HCT116 (cell line): Measurements from ENCODE around the gene NID2. TPM values are rescaled to one million over a fixed set of nuclear protein-coding genes. Genes with fewer than 3 reads are reported as not detected.

Experiments
- ATAC-seq: fragments of 200-7000 bp; cut with Tn5 transposase; 2 replicates; pipeline ENCODE4 v1.9.1; 2020; ENCODE audit warnings: mild to moderate bottlenecking, moderate library complexity
- BruUV-seq: library from RNA; stranded (reverse); fragments of 400-500 nt; replicated peaks from 2 replicates; lab custom pipeline; 2021; lab: Mats Ljungman, UMichigan
- CTCF ChIA-PET: fragments of 300-600 bp; sonication (Branson Sonifier 250); formaldehyde crosslinking; loops from one replicate; lab custom pipeline; 2021; ENCODE audit warnings: antibody characterized with exemption; lab: Charles Lee
- POLR2A ChIA-PET: fragments of 300-600, 350-600 bp; sonication (Branson Sonifier 250); formaldehyde crosslinking; loops from one replicate; lab custom pipeline; 2021; ENCODE audit warnings: antibody characterized with exemption; lab: Charles Lee
- RAD21 ChIA-PET, 2 experiments: fragments of 300-600 bp; sonication (Branson Sonifier 250); formaldehyde crosslinking; loops; one replicate each; lab custom pipeline; 2023; ENCODE audit warnings: low total read pairs in 2 of 2; ENCODE audit not compliant: uncharacterized antibody in 2 of 2, unreplicated experiment in 2 of 2, low non-redundant PET in 1 of 2; lab: Charles Lee
- DNase-seq: peaks from one replicate; pipeline ENCODE4 v3.0.0-alpha.2; 2010; ENCODE audit warnings: low read depth, low spot score
- H2AFZ ChIP-seq: fragments of 200-600 bp; shearing (Covaris generic), sonication (generic); 2 replicates; pipeline ENCODE4 v1.6.1; 2017; ENCODE audit warnings: low read depth, mixed run types, mixed read lengths, antibody characterized with exemption, low read length; ENCODE audit not compliant: poor library complexity, severe bottlenecking
- H3K27ac ChIP-seq: 2 replicates; pipeline ENCODE4 v1.5.1; 2012; ENCODE audit warnings: low read depth, low read length
- H3K27me3 ChIP-seq: fragments of 200-600 bp; sonication (generic); 2 replicates; pipeline ENCODE4 v1.6.1; 2016; ENCODE audit warnings: mixed run types, low read length, mixed read lengths; ENCODE audit not compliant: insufficient read depth
- H3K36me3 ChIP-seq, 2 experiments: fragments of 200-500 bp in 1 of 2; fragments of 200-600 bp in 1 of 2; sonication (Bioruptor generic) in 1 of 2; sonication (generic) in 1 of 2; 2 replicates each; pipeline versions ENCODE4 v1.5.1 to v1.6.1; 2014 to 2016; ENCODE audit warnings: low read length in 2 of 2, inconsistent platforms in 1 of 2, mixed read lengths in 1 of 2, mixed run types in 1 of 2; ENCODE audit not compliant: insufficient read depth in 2 of 2, control insufficient read depth in 1 of 2
- H3K4me1 ChIP-seq, 2 experiments: fragments of 200-600 bp in 1 of 2; sonication (generic) in 1 of 2; 2 replicates each; pipeline versions ENCODE4 v1.5.1 to v1.6.1; 2012 to 2017; ENCODE audit warnings: low read length in 2 of 2, inconsistent platforms in 1 of 2, mild to moderate bottlenecking in 1 of 2, mixed read lengths in 1 of 2, mixed run types in 1 of 2, moderate library complexity in 1 of 2; ENCODE audit not compliant: insufficient read depth in 2 of 2, control insufficient read depth in 1 of 2
- H3K4me2 ChIP-seq: fragments of 200-600 bp; sonication (generic); 2 replicates; pipeline ENCODE4 v1.6.1; 2017; ENCODE audit warnings: mixed run types, low read length, mixed read lengths
- H3K4me3 ChIP-seq, 2 experiments: fragments of 200-600 bp in 1 of 2; sonication (generic) in 1 of 2; replicated peaks in 1 of 2; 2 replicates each; pipeline ENCODE4 v1.5.1; 2011 to 2016; ENCODE audit warnings: low read length in 2 of 2, control low read depth in 1 of 2, low read depth in 1 of 2, mild to moderate bottlenecking in 1 of 2, mixed read lengths in 1 of 2, mixed run types in 1 of 2
- H3K79me2 ChIP-seq: fragments of 200-600 bp; sonication (generic); 2 replicates; pipeline ENCODE4 v1.6.1; 2017; ENCODE audit warnings: mild to moderate bottlenecking, mixed run types, low read length, moderate library complexity, mixed read lengths; ENCODE audit not compliant: insufficient read depth
- H3K9ac ChIP-seq: fragments of 200-600 bp; sonication (generic); 2 replicates; pipeline ENCODE4 v1.6.1; 2016; ENCODE audit warnings: low read length, mixed read lengths
- H3K9me2 ChIP-seq: fragments of 200-600 bp; sonication (generic), shearing (Covaris generic); 2 replicates; pipeline ENCODE4 v1.6.1; 2017; ENCODE audit warnings: mixed run types, mild to moderate bottlenecking, moderate library complexity; ENCODE audit not compliant: insufficient read depth
- H3K9me3 ChIP-seq, 2 experiments: fragments of 200-500 bp in 1 of 2; fragments of 200-600 bp in 1 of 2; sonication (Bioruptor generic) in 1 of 2; sonication (generic) in 1 of 2; 2 replicates each; pipeline ENCODE4 v1.6.1; 2014 to 2017; ENCODE audit warnings: low read length in 2 of 2, mixed read lengths in 2 of 2, inconsistent platforms in 1 of 2, low read depth in 1 of 2, mild to moderate bottlenecking in 1 of 2, mixed run types in 1 of 2, moderate library complexity in 1 of 2; ENCODE audit not compliant: control insufficient read depth in 1 of 2, insufficient read depth in 1 of 2
- H4K20me1 ChIP-seq: fragments of 200-600 bp; sonication (generic), shearing (Covaris generic); 2 replicates; pipeline ENCODE4 v1.6.1; 2017; ENCODE audit warnings: mixed run types, mild to moderate bottlenecking, moderate library complexity; ENCODE audit not compliant: insufficient read depth
- ATF3 ChIP-seq: IDR thresholded peaks from 2 replicates; pipeline ENCODE4 v1.6.1; 2012
- CTCF ChIP-seq, 3 experiments: fragments of 200-600 bp in 1 of 3; sonication (generic) in 1 of 3; IDR thresholded peaks in 2 of 3; conservative IDR thresholded peaks in 1 of 3; 2 replicates each; pipeline ENCODE4 v1.5.1; 2012 to 2017; ENCODE audit warnings: low read depth in 2 of 3, low read length in 2 of 3, antibody characterized with exemption in 1 of 3, borderline replicate concordance in 1 of 3, control low read depth in 1 of 3, mild to moderate bottlenecking in 1 of 3, mixed read lengths in 1 of 3, mixed run types in 1 of 3, moderate library complexity in 1 of 3; ENCODE audit not compliant: insufficient read depth in 1 of 3
- ELF1 ChIP-seq: IDR thresholded peaks from 2 replicates; pipeline ENCODE4 v1.6.1; 2012; ENCODE audit warnings: low read depth, borderline replicate concordance
- FOSL1 ChIP-seq: IDR thresholded peaks from 2 replicates; pipeline ENCODE4 v1.6.1; 2012; ENCODE audit warnings: low read depth
- MAX ChIP-seq: IDR thresholded peaks from 2 replicates; pipeline ENCODE4 v1.6.1; 2012
- POLR2A ChIP-seq: IDR thresholded peaks from 2 replicates; pipeline ENCODE4 v1.7.0; 2011; ENCODE audit warnings: borderline replicate concordance; ENCODE audit not compliant: insufficient read depth, insufficient read length; ENCODE audit errors: extremely low read depth
- SIN3A ChIP-seq: IDR thresholded peaks from 2 replicates; pipeline ENCODE4 v1.6.1; 2012; ENCODE audit warnings: low read depth
- TCF7L2 ChIP-seq: IDR thresholded peaks from 2 replicates; pipeline ENCODE4 v1.7.0; 2011; ENCODE audit warnings: borderline replicate concordance, inconsistent platforms; ENCODE audit not compliant: insufficient read depth, insufficient read length; ENCODE audit errors: extremely low read depth
- ZNF274 ChIP-seq: fragments of 200-500 bp; sonication (Bioruptor generic); IDR thresholded peaks from 2 replicates; pipeline ENCODE4 v1.6.1; 2014; ENCODE audit warnings: mild to moderate bottlenecking, low read depth, low read length, inconsistent platforms
- intact Hi-C: fragments of 100-400 bp; cut with micrococcal nuclease; formaldehyde crosslinking; loops from 2 replicates; pipeline ENCODE4 v1.10.0; 2022
- total RNA-seq: library from RNA; stranded (reverse); gene quantifications from one replicate; pipeline ENCODE4 v1.2.1, GENCODE V29; 2021; ENCODE audit not compliant: unreplicated experiment

NID2 gene
- total RNA-seq, 1 experiment from 2014 or later = 0.84 TPM

- H4K20me1 ChIP-seq = no peaks in the 10 kb centered on the region
- no TSS peak for BruUV-seq
- intact Hi-C loops = no loop called here
- DNase-seq (peak; percentile 3), ATAC-seq (no peak)
- no peak overlapping the region for H3K27ac ChIP-seq
- H3K4me3 ChIP-seq = no peak overlapping the region
- H3K9ac ChIP-seq = no peak overlapping the region
- H3K9me2 ChIP-seq = no peaks in the 10 kb centered on the region
- no peaks in the 10 kb centered on the region for H3K79me2 ChIP-seq
- ChIA-PET CTCF (interaction anchor here (2.2 kb wide), 1 partner anchor 9 kb away, joined by 5 read pairs; no protein-coding TSS in a partner anchor), RAD21 (no interaction called here), POLR2A (no interaction called here)
- H2AFZ ChIP-seq = no peak overlapping the region
- H3K9me3 ChIP-seq = no peaks in the 10 kb centered on the region
- peaks cover 0 to 19% of the 10 kb centered on the region in 2 experiments; a peak in 1 of 4 replicates for H3K4me1 ChIP-seq
- no peak overlapping the region for H3K4me2 ChIP-seq
- 0 out of 2 replicates have a peak, but pooled peaks cover 6% of the 10 kb centered on the region for H3K27me3 ChIP-seq
- no peaks in the 10 kb centered on the region for H3K36me3 ChIP-seq
- no peak for TF ChIP-seq ELF1
- TF ChIP-seq ZNF274 = no peak
- TF ChIP-seq TCF7L2 = no peak
- TF ChIP-seq CTCF (IDR thresholded peaks at IDR 0.05 in 2 of 3, conservative IDR thresholded peaks at IDR 0.05 in 1 of 3; ENCODE audit: borderline replicate concordance in 1 of 3, insufficient read depth in 1 of 3, low read depth in 2 of 3, low read length in 2 of 3) = no peak
- no peak for TF ChIP-seq MAX
- TF ChIP-seq FOSL1 = no peak
- TF ChIP-seq SIN3A = no peak
- no peak for TF ChIP-seq ATF3
- no peak for TF ChIP-seq POLR2A
Measured at GRCh38 chr14:52080808-52081755, 12.2 kb upstream of the NID2 start.
